ENCODE measurements around the gene PLCG2. TPM values are rescaled to one million over a fixed set of nuclear protein-coding genes. Genes with fewer than 3 reads are reported as not detected.

PLCG2 gene
- total and polyA plus RNA-seq, 2 donors from 2014 or later, result 50.7 to 55.6 TPM

DNA sequence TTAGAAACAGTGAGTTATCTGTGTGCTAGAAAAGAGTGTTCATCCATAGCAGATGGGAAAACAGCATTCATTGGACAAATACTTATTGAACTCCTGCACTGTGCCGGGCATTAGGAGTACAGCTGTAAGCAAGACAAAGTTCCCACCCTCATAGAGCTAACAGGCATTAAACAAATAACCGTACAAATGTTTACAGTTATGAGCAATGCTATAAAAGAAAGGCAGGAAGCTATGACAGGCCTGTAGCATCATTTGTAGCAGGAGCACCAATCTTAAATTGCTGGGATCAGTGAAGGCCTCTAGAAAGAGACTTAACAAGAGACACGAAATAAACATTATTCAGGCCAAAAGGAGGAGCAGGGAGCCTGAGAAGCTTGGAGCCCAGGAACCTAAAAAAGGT is 216.6 kb downstream of the PLCG2 start:
- TF ChIP-seq, protein P1, sequence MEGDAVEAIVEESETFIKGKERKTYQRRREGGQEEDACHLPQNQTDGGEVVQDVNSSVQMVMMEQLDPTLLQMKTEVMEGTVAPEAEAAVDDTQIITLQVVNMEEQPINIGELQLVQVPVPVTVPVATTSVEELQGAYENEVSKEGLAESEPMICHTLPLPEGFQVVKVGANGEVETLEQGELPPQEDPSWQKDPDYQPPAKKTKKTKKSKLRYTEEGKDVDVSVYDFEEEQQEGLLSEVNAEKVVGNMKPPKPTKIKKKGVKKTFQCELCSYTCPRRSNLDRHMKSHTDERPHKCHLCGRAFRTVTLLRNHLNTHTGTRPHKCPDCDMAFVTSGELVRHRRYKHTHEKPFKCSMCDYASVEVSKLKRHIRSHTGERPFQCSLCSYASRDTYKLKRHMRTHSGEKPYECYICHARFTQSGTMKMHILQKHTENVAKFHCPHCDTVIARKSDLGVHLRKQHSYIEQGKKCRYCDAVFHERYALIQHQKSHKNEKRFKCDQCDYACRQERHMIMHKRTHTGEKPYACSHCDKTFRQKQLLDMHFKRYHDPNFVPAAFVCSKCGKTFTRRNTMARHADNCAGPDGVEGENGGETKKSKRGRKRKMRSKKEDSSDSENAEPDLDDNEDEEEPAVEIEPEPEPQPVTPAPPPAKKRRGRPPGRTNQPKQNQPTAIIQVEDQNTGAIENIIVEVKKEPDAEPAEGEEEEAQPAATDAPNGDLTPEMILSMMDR (IDR thresholded peaks at IDR 0.05; ENCODE audit: borderline replicate concordance, extremely low read depth, insufficient read depth), result no peak
- Histone ChIP-seq H3K27ac (ENCODE audit: low read depth in 2 of 2, low read length in 2 of 2) (no peak overlapping the region), H3K4me1 (ENCODE audit: control insufficient read depth in 2 of 3, insufficient read depth in 2 of 3, low read depth in 1 of 3, low read length in 3 of 3) (peaks cover 0 to 6% (median 0%) of the 10 kb centered on the region in 3 donors), H3K9ac (ENCODE audit: low read length in 3 of 3) (no peak overlapping the region), H3K27me3 (ENCODE audit: control insufficient read depth, insufficient read depth, low read length) (no peaks in the 10 kb centered on the region), H3K36me3 (ENCODE audit: control insufficient read depth in 2 of 3, insufficient read depth in 3 of 3, low read length in 3 of 3) (peaks cover 0 to 22% (median 0%) of the 10 kb centered on the region in 3 donors), H3K4me3 (ENCODE audit: low read length in 3 of 3) (no peak overlapping the region), H3K9me3 (ENCODE audit: control insufficient read depth in 2 of 3, insufficient read depth in 1 of 3, low read length in 3 of 3) (no peaks in the 10 kb centered on the region)
- DNase-seq, result no peak
- FAIRE-seq, result no peak
- intact Hi-C loops (cut with DNase I), result no loop called here

DNA sequence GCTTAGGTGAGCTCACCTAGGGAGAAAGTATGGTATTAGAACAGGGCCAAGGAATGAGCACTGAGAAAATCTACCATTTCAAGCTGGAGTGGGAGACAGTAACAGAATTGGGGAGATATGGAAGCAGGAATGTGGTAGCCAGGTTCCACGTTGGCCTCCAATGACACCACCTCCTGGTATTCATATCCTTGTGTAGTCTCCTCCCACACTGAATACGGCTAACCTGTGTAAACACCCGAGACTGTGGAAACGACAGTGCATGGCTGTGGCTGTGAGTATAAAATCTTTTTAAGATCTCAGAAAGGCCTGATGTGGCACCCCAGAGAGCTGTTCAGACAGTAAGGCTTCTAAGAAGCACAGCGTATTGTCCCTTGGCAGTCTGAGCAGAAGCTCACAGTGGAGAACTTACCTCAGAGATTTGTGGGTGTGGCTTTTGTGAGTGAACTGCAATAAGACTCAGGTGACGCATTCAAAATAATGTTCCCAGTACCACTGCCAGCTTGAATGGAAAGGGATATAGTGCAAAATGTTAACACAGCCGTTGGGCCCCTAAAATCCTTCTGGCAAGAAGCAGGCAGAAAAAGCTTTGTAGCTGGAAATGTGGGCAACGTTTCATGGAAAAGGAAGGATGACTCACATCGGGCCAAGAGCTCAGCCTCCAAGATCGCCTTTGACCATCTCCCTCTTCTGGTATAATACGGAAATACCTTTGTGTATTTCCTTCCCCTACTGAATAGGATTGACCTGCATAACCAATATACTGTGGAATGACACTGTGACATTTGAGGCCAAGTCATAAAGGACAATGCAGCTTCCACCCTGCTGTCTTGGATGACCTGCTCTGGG is 217.8 kb downstream of the PLCG2 start:
- DNase-seq (no peak), FAIRE-seq (no peak)
- TF ChIP-seq, protein P1 (IDR thresholded peaks at IDR 0.05; ENCODE audit: borderline replicate concordance, extremely low read depth, insufficient read depth), result no peak
- Histone ChIP-seq H3K4me3 (ENCODE audit: low read length in 3 of 3) (no peak overlapping the region), H3K27me3 (ENCODE audit: control insufficient read depth, insufficient read depth, low read length) (no peaks in the 10 kb centered on the region), H3K9ac (ENCODE audit: low read length in 3 of 3) (no peak overlapping the region), H3K9me3 (ENCODE audit: control insufficient read depth in 2 of 3, insufficient read depth in 1 of 3, low read length in 3 of 3) (no peaks in the 10 kb centered on the region), H3K27ac (ENCODE audit: low read depth in 2 of 2, low read length in 2 of 2) (no peak overlapping the region), H3K36me3 (ENCODE audit: control insufficient read depth in 2 of 3, insufficient read depth in 3 of 3, low read length in 3 of 3) (peaks cover 0 to 22% (median 0%) of the 10 kb centered on the region in 3 donors), H3K4me1 (ENCODE audit: control insufficient read depth in 2 of 3, insufficient read depth in 2 of 3, low read depth in 1 of 3, low read length in 3 of 3) (peaks cover 0 to 6% (median 0%) of the 10 kb centered on the region in 3 donors)
- intact Hi-C loops (cut with DNase I), result no loop called here

DNA sequence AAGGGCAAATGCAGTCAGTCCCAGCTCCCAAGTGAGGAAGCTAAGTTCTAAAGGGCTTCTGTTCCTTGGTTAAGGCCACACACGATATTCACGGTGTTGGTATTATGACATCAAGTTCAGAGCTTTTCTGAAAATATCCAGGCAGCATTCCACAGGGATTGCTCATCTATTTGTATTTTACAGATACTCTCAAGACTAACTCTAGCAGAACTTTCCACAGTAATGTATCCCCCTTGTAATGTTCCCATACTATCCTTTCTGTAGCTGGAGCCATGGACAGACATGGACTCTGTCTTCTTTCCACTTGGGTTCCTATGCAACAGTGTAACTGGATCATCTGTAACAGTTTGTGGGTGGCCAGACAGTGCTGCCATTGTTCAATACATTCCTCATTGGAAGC is 218.6 kb downstream of the PLCG2 start:
- TF ChIP-seq, protein P1 (IDR thresholded peaks at IDR 0.05; ENCODE audit: borderline replicate concordance, extremely low read depth, insufficient read depth), result no peak
- Histone ChIP-seq H3K27me3 (ENCODE audit: control insufficient read depth, insufficient read depth, low read length) (no peaks in the 10 kb centered on the region), H3K4me3 (ENCODE audit: low read length in 3 of 3) (no peak overlapping the region), H3K27ac (ENCODE audit: low read depth in 2 of 2, low read length in 2 of 2) (no peak overlapping the region), H3K9ac (ENCODE audit: low read length in 3 of 3) (no peak overlapping the region), H3K4me1 (ENCODE audit: control insufficient read depth in 2 of 3, insufficient read depth in 2 of 3, low read depth in 1 of 3, low read length in 3 of 3) (peaks cover 0 to 6% (median 0%) of the 10 kb centered on the region in 3 donors), H3K9me3 (ENCODE audit: control insufficient read depth in 2 of 3, insufficient read depth in 1 of 3, low read length in 3 of 3) (no peaks in the 10 kb centered on the region), H3K36me3 (ENCODE audit: control insufficient read depth in 2 of 3, insufficient read depth in 3 of 3, low read length in 3 of 3) (peaks cover 0 to 22% (median 0%) of the 10 kb centered on the region in 3 donors)
- FAIRE-seq, result no peak
- DNase-seq, result no peak
- intact Hi-C loops (cut with DNase I), result no loop called here

Measured in kidney (tissue), 14 donors.